Measurements from ENCODE around the gene SEMA5A. TPM values are rescaled to one million over a fixed set of nuclear protein-coding genes. Genes with fewer than 3 reads are reported as not detected.

Gene SEMA5A
- total and polyA plus RNA-seq, 7 donors = 0.24 to 3.9 (median 0.66) TPM

DNA sequence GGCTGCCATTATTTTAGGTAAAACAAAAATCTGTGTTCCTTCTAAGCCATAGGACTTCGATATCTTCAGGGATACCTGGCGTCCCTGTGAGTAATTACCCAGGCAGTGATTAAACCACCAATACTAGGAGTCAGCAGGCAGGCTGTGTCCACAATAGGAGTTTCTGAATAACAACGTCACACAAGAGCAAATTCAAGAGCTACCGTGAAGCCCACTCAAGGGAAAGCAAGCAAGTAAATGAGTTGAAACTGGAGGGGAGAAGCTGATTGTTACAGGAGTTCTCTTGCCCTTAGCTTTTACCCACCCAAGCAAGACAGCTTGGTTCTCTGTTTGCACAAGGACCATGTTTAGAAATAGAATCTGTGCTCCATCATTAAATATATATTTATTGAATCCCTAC, 50.8 kb downstream of the SEMA5A start:
- H3K27ac ChIP-seq = no peak overlapping the region
- H3K4me1 ChIP-seq = no peaks in the 10 kb centered on the region
- H3K36me3 ChIP-seq (ENCODE audit: insufficient read depth in 1 of 2, low read depth in 1 of 2) = no peaks in the 10 kb centered on the region
- ATAC-seq (no peak), DNase-seq (no peak)
- WGBS, 3 donors = 82 to 92% (median 84%) methylated on average over 4 of the region's 4 CpGs
- H3K27me3 ChIP-seq (ENCODE audit: insufficient read depth in 3 of 3, low read length in 2 of 3) = no peaks in the 10 kb centered on the region
- no peaks in the 10 kb centered on the region for H3K9me3 ChIP-seq
- TF ChIP-seq, protein P1, sequence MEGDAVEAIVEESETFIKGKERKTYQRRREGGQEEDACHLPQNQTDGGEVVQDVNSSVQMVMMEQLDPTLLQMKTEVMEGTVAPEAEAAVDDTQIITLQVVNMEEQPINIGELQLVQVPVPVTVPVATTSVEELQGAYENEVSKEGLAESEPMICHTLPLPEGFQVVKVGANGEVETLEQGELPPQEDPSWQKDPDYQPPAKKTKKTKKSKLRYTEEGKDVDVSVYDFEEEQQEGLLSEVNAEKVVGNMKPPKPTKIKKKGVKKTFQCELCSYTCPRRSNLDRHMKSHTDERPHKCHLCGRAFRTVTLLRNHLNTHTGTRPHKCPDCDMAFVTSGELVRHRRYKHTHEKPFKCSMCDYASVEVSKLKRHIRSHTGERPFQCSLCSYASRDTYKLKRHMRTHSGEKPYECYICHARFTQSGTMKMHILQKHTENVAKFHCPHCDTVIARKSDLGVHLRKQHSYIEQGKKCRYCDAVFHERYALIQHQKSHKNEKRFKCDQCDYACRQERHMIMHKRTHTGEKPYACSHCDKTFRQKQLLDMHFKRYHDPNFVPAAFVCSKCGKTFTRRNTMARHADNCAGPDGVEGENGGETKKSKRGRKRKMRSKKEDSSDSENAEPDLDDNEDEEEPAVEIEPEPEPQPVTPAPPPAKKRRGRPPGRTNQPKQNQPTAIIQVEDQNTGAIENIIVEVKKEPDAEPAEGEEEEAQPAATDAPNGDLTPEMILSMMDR (IDR thresholded peaks at IDR 0.05) = no peak
- H3K4me3 ChIP-seq = no peak overlapping the region
- intact Hi-C loops (cut with DNase I) = no loop called here

DNA sequence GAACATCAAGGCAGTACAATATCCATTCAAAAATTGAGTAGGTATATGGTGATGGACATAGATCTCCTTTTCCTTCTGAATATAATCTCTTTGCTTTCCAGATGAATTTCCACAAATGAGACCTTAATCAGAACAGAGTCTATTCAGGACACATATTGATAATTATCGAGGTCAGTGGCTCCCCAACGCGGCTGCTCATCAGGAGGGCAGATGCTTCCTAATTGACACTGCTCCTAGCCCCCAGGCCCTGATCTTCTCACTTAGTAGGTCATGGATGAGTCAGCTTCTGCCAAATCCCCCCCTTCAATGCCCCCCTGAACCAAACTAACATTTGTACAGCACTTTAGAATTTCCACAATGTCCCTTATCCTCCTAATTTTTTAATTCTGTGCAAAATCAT, 51.6 kb downstream of the SEMA5A start:
- Histone ChIP-seq H3K4me3 (no peak overlapping the region), H3K27ac (no peak overlapping the region), H3K27me3 (ENCODE audit: insufficient read depth in 3 of 3, low read length in 2 of 3) (no peaks in the 10 kb centered on the region), H3K9me3 (no peaks in the 10 kb centered on the region), H3K36me3 (ENCODE audit: insufficient read depth in 1 of 2, low read depth in 1 of 2) (no peaks in the 10 kb centered on the region), H3K4me1 (no peaks in the 10 kb centered on the region)
- 89 to 93% (median 92%) methylated on average over 3 of the region's 3 CpGs for WGBS, 3 donors
- intact Hi-C loops (cut with DNase I) = no loop called here
- no peak for ATAC-seq
- TF ChIP-seq, protein P1 (IDR thresholded peaks at IDR 0.05) = no peak
- DNase-seq = no peak

DNA sequence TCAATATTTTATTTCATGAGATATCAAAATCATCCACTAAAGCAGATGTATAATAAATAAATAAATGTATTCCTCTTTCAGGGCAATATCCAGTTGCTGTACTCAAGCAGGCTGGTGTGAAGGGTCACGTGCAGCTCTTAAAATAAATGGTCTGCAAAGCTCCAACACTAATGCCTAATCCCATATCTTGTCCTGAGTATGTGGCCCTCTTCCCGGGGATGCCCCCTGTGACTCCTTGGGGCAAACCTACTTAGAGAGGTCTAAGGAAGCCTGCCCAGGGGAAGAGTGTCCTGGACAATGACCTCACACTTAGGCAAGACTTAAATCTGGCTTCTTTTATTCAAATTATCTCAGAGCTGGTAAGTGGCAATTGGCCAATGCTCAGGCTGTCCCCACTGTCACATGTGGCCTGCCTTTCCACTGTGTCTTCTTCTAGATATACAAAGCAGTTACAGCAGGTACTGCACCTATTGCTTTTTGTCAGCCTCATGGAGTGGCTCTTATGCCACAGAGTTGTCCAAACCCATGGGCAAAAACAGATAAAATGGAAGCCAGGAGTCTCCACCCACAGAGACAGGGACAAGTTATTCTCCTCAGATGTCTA, 55.3 kb downstream of the SEMA5A start:
- TF ChIP-seq, protein P1 (IDR thresholded peaks at IDR 0.05) = no peak
- intact Hi-C loops (cut with DNase I) = no loop called here
- Histone ChIP-seq H3K4me1 (no peaks in the 10 kb centered on the region), H3K9me3 (no peaks in the 10 kb centered on the region), H3K27me3 (ENCODE audit: insufficient read depth in 3 of 3, low read length in 2 of 3) (no peaks in the 10 kb centered on the region), H3K36me3 (ENCODE audit: insufficient read depth in 1 of 2, low read depth in 1 of 2) (no peaks in the 10 kb centered on the region), H3K27ac (no peak overlapping the region), H3K4me3 (no peak overlapping the region)
- 23 to 38% (median 28%) methylated on average over 2 of the region's 2 CpGs for WGBS, 3 donors
- no peak for ATAC-seq
- no peak for DNase-seq

DNA sequence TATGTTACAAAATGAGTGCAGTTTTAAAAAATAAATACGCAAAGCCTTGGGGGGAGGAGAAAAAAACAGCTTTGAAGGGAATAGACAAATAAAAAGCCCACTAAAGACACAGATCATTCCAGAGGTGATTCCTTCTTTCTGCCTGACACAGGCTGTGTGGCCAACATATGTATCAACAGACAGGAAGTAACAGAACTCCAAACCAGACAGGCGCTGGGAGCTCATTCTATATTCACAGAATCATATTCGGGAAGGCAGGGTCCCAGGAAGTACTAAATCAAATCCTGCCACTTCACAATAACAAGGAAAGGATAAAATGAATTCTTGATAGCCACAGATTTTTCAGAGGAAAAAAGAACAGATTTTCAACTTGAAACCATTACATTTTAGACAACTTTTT, 62.1 kb downstream of the SEMA5A start:
- intact Hi-C loops (cut with DNase I) = no loop called here
- ATAC-seq (no peak), DNase-seq (no peak)
- WGBS, 3 donors = 65 to 91% (median 86%) methylated on average over 3 of the region's 3 CpGs
- Histone ChIP-seq H3K9me3 (no peaks in the 10 kb centered on the region), H3K27me3 (ENCODE audit: insufficient read depth in 3 of 3, low read length in 2 of 3) (no peaks in the 10 kb centered on the region), H3K36me3 (ENCODE audit: insufficient read depth in 1 of 2, low read depth in 1 of 2) (no peaks in the 10 kb centered on the region), H3K4me3 (no peak overlapping the region), H3K4me1 (no peaks in the 10 kb centered on the region), H3K27ac (no peak overlapping the region)
- TF ChIP-seq, protein P1 (IDR thresholded peaks at IDR 0.05) = no peak

DNA sequence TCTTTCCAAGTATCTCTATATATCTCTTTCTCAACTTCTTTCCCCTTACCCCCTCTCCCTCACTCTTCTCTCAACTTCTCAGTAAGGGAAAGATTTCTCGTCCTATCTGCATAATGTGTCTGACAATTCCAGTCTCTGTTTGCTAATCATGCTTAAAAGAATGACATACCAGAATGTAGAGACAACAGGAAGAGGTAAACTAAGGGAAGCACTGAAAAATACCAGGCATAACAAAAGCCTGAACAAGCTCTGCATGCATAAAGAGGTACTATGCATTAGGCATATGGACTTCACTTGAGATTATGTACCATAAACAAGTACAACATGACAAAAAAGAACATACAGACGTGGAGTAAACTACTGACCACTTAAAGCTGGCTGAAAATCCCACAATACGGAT, 62.6 kb downstream of the SEMA5A start:
- 75 to 78% (median 78%) methylated on average over 3 of the region's 3 CpGs for WGBS, 3 donors
- H3K36me3 ChIP-seq (ENCODE audit: insufficient read depth in 1 of 2, low read depth in 1 of 2) = no peaks in the 10 kb centered on the region
- no peak overlapping the region for H3K27ac ChIP-seq
- H3K4me1 ChIP-seq = no peaks in the 10 kb centered on the region
- intact Hi-C loops (cut with DNase I) = no loop called here
- H3K4me3 ChIP-seq = no peak overlapping the region
- no peak for ATAC-seq
- TF ChIP-seq, protein P1 (IDR thresholded peaks at IDR 0.05) = no peak
- no peak for DNase-seq
- no peaks in the 10 kb centered on the region for H3K9me3 ChIP-seq
- no peaks in the 10 kb centered on the region for H3K27me3 ChIP-seq (ENCODE audit: insufficient read depth in 3 of 3, low read length in 2 of 3)
